Thyroid gland (tissue), 4 donors: ENCODE results near the gene ATP6V0C. TPM values are rescaled to one million over a fixed set of nuclear protein-coding genes. Genes with fewer than 3 reads are reported as not detected.
A peak's percentile ranks its signal among the peaks of the same experiment; 100 is the strongest.
"Not testable (repeated sequence)": the region's sequence is repeated elsewhere in the genome, so short reads cannot be mapped to it uniquely, and the experiment has no call there.

Source experiments
- DNase-seq, 2 donors: peaks; one replicate each; pipeline ENCODE4 v3.0.0-alpha.2; 2019
- H3K27ac ChIP-seq, 3 donors: fragments of 200-600 bp; sonication (generic); 1 replicate in 2 of 3; 2 replicates in 1 of 3; pipeline ENCODE4 v1.5.1; 2016 to 2019; ENCODE audit warnings: mild to moderate bottlenecking in 1 of 3, moderate library complexity in 1 of 3
- H3K27me3 ChIP-seq: fragments of 200-600 bp; sonication (generic); one replicate; pipeline ENCODE4 v1.5.1; 2019
- H3K36me3 ChIP-seq, 2 donors: fragments of 200-600 bp; sonication (generic); one replicate each; pipeline ENCODE4 v1.5.1; 2016 to 2019
- H3K4me1 ChIP-seq, 2 donors: fragments of 200-600 bp; sonication (generic); one replicate each; pipeline ENCODE4 v1.5.1; 2017 to 2019
- H3K4me3 ChIP-seq, 3 donors: fragments of 200-600 bp; sonication (generic); replicated peaks in 1 of 3; 1 replicate in 2 of 3; 2 replicates in 1 of 3; pipeline ENCODE4 v1.5.1; 2016; ENCODE audit warnings: mild to moderate bottlenecking in 1 of 3
- H3K9me3 ChIP-seq: fragments of 200-600 bp; sonication (generic); one replicate; pipeline ENCODE4 v1.5.1; 2017
- WGBS, 2 donors: methylation state at CpG; one replicate each; pipeline ENCODE4 v1.1.5; 2017; 5-methylcytosine and 5-hydroxymethylcytosine counted together
- intact Hi-C: fragments of 100-400 bp; cut with DNase I; formaldehyde crosslinking; loops from one replicate; pipeline ENCODE4 v1.15.1; 2023
- microRNA counts, 2 donors: library from miRNA; unstranded; fragments of <30 nt; microRNA quantifications; one replicate each; lab custom pipeline; 2016 to 2017
- microRNA-seq: library from miRNA; unstranded; fragments of <30 nt; microRNA quantifications from one replicate; pipeline ENCODE4, GENCODE V29; 2016
- small RNA-seq: library from RNA; depleted of rRNA; stranded (forward); fragments of <200 nt; gene quantifications from one replicate; pipeline ENCODE3, GENCODE V24; 2016
- total RNA-seq, 4 donors: library from RNA; depleted of rRNA; stranded (reverse); fragments of >200 nt; gene quantifications; one replicate each; pipeline ENCODE4 v1.2.3, GENCODE V29; 2016
- TF ChIP-seq, protein P1 (sequence below), 6 experiments: fragments of 200-600 bp in 3 of 6; fragments of 450-650 bp in 3 of 6; sonication (generic) in 3 of 6; IDR thresholded peaks; one replicate each; pipeline ENCODE4 v1.5.1; 2016 to 2019; ENCODE audit warnings: antibody characterized with exemption in 6 of 6, mild to moderate bottlenecking in 2 of 6, inconsistent platforms in 1 of 6, moderate library complexity in 1 of 6

ATP6V0C gene
- total RNA-seq, 4 donors from 2014 or later: 33.1 to 62.1 (median 36.3) TPM

DNA sequence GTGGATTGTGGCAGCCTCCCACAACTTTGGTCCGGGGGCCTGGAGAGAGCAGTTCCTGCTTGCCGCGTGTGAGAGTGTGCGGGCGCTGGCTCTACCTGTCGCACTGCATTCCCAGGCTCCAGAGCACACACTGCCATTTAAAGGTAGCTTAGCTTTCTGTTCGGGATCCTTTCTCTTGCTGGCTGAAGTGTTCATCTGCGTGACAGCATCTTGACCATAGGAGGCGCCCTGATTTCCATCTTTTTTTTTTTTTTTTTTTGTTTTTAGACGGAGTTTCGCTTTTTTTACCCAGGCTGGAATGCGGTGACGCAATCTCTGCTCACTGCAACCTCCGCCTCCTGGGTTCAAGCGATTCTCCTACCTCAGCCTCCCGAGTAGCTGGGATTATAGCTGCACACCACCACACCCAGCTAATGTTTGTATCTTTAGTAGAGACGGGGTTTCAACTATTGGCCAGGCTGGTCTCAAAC is 37.7 kb downstream of the ATP6V0C start:
- intact Hi-C loops, H3K4me1 ChIP-seq, H3K9me3 ChIP-seq, H3K36me3 ChIP-seq, H3K4me3 ChIP-seq, DNase-seq, H3K27me3 ChIP-seq: not testable (repeated sequence)
- H3K27ac ChIP-seq: peak overlapping the region in 1 of 3 donors; percentile 49
- whole genome bisulfite sequencing, 2 donors: 46 to 58% methylated on average over 14 to 16 of the region's 17 CpGs

DNA sequence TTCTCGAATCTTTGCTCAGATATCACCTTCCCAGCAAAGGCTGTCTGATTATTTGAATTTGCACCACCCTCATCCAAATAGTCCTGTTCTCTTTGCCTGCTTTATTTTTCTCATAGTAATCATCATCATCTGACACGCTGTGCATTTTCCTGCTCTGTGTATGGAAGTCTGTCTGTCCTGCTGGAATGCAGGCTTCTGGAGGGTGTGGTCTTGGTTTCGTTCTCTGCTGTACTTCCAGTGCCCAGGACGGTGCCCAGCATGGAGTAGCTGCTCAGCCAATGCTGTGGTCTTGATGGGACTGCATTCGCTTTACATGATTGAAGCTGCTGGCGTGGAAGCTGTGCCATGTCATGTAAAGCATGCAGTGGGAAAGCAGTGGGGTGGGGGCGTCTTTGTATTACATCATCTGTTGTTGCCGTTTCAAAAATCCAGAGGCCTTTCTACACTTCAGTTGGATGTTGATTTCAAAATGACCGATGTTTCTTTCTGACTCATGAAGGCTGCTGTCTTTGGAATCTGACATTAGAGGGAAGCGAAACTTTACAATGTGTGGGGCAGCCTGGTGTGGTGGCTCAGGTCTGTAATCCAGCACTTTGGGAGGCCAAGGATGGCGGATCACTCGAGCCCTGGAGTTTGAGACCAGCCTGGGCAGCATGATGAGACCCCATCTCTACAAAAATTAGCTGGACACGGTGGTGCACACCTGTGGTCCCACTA is 41.1 kb downstream of the ATP6V0C start:
- intact Hi-C loops, DNase-seq, H3K9me3 ChIP-seq, H3K4me1 ChIP-seq, H3K27me3 ChIP-seq, H3K36me3 ChIP-seq, H3K4me3 ChIP-seq, H3K27ac ChIP-seq: not testable (repeated sequence)
- no CpG with 5 or more reads among the region's 13 CpGs for WGBS, 2 donors

DNA sequence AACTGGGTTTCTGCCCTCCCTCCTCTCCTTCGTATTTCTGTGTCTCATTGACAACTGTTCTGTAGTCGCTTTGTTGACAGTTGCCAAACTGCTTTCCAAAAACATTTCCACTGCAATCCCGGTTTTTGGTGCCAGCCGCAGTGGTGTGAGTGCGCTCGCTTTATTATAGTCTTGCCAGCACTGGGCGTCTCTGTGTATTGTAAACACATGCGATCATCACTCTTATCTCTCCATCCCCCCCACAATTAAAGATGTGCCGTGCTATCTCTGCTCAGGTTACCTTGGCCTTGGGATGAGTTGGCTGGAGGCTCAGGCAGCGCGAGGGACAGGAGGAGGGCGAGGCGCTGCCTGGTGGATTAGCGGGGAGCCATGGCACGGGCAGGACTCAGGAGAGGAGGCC is 43.4 kb downstream of the ATP6V0C start:
- DNase-seq, H3K27ac ChIP-seq, H3K4me1 ChIP-seq, H3K4me3 ChIP-seq, H3K27me3 ChIP-seq, H3K36me3 ChIP-seq, intact Hi-C loops, H3K9me3 ChIP-seq: not testable (repeated sequence)
- WGBS, 2 donors: no CpG with 5 or more reads among the region's 15 CpGs

DNA sequence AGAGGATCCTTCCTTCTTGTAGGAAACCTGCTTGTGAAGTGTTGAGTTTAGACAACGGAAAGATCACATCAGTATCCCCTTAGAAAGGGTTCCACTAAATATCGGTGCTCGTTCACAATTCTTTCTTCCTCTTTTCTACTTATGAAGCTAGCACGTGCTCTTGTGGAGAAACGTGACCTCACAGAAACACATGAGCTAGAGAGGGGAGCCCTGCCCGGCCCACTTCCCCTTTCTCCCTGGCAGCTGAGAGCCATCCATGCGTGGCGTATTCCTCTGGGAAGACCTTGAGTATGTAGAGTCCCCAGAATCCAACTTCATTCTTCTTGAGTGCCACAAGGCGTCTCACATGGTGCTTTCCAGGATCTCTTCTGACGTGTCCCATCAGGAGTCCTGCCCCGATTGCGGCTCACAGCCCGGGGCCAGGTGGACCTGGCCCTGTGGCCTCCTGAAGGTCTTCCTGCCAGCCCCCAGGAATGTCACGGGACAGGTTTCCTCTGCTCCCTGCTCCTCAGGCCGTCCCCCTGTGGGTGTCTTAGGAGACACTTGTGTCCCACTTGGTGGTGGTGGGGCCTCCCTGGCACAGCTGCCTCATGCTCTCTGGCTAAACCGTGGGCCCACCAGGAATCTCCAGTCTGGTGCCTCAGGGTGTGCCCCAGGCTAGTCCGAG is 46.5 kb downstream of the ATP6V0C start:
- not testable (repeated sequence) for H3K27me3 ChIP-seq, H3K9me3 ChIP-seq
- DNase-seq: peak in 1 of 2 donors; percentile 6

DNA sequence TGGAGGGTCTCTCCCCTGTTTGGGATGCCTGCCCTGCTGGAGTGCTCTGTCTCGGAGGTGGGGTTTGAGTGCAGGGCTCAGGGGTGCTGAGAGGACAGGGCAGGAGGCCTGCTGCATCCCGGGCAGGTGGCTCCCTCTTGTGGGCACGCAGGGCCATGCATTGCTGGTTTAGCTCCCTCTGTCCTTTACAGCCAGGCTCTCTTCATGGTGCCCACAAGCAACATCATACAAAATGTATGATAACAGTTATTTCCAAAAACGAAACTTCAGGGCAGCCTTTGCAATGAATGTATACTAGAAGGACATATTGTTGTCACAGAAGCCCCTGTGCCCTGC is 47.0 kb downstream of the ATP6V0C start:
- TF ChIP-seq, protein P1, sequence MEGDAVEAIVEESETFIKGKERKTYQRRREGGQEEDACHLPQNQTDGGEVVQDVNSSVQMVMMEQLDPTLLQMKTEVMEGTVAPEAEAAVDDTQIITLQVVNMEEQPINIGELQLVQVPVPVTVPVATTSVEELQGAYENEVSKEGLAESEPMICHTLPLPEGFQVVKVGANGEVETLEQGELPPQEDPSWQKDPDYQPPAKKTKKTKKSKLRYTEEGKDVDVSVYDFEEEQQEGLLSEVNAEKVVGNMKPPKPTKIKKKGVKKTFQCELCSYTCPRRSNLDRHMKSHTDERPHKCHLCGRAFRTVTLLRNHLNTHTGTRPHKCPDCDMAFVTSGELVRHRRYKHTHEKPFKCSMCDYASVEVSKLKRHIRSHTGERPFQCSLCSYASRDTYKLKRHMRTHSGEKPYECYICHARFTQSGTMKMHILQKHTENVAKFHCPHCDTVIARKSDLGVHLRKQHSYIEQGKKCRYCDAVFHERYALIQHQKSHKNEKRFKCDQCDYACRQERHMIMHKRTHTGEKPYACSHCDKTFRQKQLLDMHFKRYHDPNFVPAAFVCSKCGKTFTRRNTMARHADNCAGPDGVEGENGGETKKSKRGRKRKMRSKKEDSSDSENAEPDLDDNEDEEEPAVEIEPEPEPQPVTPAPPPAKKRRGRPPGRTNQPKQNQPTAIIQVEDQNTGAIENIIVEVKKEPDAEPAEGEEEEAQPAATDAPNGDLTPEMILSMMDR (IDR thresholded peaks at IDR 0.05): peak in 2 of 6 experiments; percentile 19 to 48
- intact Hi-C loops, H3K36me3 ChIP-seq, H3K27ac ChIP-seq, H3K27me3 ChIP-seq, H3K4me1 ChIP-seq, H3K9me3 ChIP-seq, H3K4me3 ChIP-seq: not testable (repeated sequence)
- DNase-seq: peak; percentile 75 to 76
- WGBS, 2 donors: no CpG with 5 or more reads among the region's 4 CpGs

More for the DNA sequence above, 46.5 kb downstream of the ATP6V0C start:
- intact Hi-C loops, H3K27ac ChIP-seq, H3K4me3 ChIP-seq, H3K4me1 ChIP-seq, H3K36me3 ChIP-seq: not testable (repeated sequence)
- WGBS, 2 donors: 37 to 41% methylated on average over 6 to 9 of the region's 17 CpGs

DNA sequence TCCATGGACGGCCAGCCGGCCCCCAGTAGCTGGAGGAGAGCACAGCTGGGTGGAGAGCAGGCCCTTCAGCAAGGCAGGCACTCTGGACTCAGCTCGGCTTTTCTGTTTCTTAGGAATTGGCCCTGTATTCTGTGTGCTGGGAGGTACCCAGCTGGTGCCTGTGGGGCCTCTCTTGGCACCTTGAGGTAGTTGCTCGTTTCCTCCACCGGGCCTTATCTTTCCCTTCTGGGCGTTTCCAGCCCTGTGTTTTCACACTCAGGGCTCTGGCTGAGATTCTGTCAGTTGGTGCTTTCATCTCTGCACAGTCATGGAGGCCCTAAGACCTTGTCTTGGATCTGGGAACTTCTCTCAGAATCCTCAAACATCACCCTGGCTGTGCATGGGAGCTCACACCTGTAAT is 53.8 kb downstream of the ATP6V0C start:
- WGBS, 2 donors: no CpG with 5 or more reads among the region's 6 CpGs
- intact Hi-C loops, H3K36me3 ChIP-seq, H3K27me3 ChIP-seq, H3K4me3 ChIP-seq, DNase-seq, H3K27ac ChIP-seq, H3K9me3 ChIP-seq, H3K4me1 ChIP-seq: not testable (repeated sequence)

DNA sequence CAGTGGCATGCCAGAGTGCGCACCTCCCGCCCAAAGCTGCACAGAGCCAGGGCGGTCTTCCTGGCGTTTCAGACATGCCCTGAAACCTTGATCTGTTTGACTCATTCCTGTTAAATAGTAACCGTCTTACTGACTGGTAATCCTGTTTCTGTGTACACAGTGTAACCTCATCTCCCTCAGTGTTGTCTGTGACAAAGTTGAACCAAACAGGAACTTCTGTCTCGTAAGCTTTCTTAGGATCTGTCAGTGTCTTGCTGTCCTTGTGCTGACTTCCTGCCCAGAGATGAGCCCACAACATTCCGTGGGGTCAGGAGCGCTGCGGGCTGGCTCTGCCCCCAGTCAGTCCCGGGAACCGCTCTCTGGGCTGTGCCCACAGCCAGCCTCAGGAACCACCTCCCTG is 54.8 kb downstream of the ATP6V0C start:
- no CpG with 5 or more reads among the region's 11 CpGs for WGBS, 2 donors
- H3K27me3 ChIP-seq, intact Hi-C loops, H3K36me3 ChIP-seq, H3K27ac ChIP-seq, H3K4me3 ChIP-seq, DNase-seq, H3K4me1 ChIP-seq, H3K9me3 ChIP-seq: not testable (repeated sequence)

MicroRNAs within 50 kb of the gene (microRNA counts, 767-probe panel; counts per million panel counts)
- microRNA hsa-miR-3178 (lab: Ali Mortazavi, UCI): 0 counts per million in 2 donors

Small RNA genes within 50 kb of the gene (microRNA-seq; reads per million reads assigned to microRNA genes)
- not detected for gene MIR3178
- not detected for gene MIR6768

Small RNA genes within 50 kb of the gene (small RNA-seq; reads per million reads assigned to genes)
- gene AC093525.1 (not detected), gene MIR3178 (not detected), gene MIR6768 (not detected)

Other genes starting within 250 kb of the ATP6V0C start
- gene RNPS1, start 245.8 kb upstream of the ATP6V0C start, total RNA-seq: 100 to 1,000 TPM; 127 to 158 (median 141) TPM
- gene ABCA3, start 173.2 kb upstream of the ATP6V0C start, total RNA-seq: 10 to 100 TPM; 36.5 to 66.7 (median 60.4) TPM
- 1 to 10 TPM; 1.2 to 2.5 (median 1.8) TPM for gene CCNF, start 84.5 kb upstream of the ATP6V0C start, total RNA-seq
- under 1 TPM in 2 of 4 donors, not detected in 2; 0.83 to 0.96 TPM for gene TEDC2, start 53.8 kb upstream of the ATP6V0C start, total RNA-seq
- under 1 TPM in 3 of 4 donors, not detected in 1; 0.13 to 0.63 (median 0.56) TPM for gene NTN3, start 42.7 kb upstream of the ATP6V0C start, total RNA-seq
- 10 to 100 TPM; 15.9 to 32.3 (median 21.8) TPM for gene TBC1D24, start 38.8 kb upstream of the ATP6V0C start, total RNA-seq
- gene AMDHD2, start 6.4 kb downstream of the ATP6V0C start, total RNA-seq: 10 to 100 TPM; 32.6 to 43.5 (median 37.9) TPM
- 1 to 10 TPM; 3.6 to 7.8 (median 3.6) TPM for gene CEMP1, start 17.5 kb downstream of the ATP6V0C start, total RNA-seq
- 10 to 100 TPM; 33.3 to 89.0 (median 39.5) TPM for gene PDPK1, start 24.1 kb downstream of the ATP6V0C start, total RNA-seq
- gene KCTD5, start 168.6 kb downstream of the ATP6V0C start, total RNA-seq: 10 to 100 TPM in 3 of 4 donors, 1 to 10 TPM in 1; 8.6 to 23.3 (median 15.1) TPM
- 1 to 10 TPM in 3 of 4 donors, not detected in 1; 1.1 to 1.5 (median 1.1) TPM for gene PRSS27, start 206.3 kb downstream of the ATP6V0C start, total RNA-seq
- 100 to 1,000 TPM; 262 to 378 (median 312) TPM for gene SRRM2, start 238.7 kb downstream of the ATP6V0C start, total RNA-seq